Upper lobe of left lung (tissue), 4 donors: Measurements from ENCODE around the gene STAG1.

Experiments
- EP300 ChIP-seq, 4 donors: sonication (generic); formaldehyde crosslinking; IDR thresholded peaks; one replicate each; pipeline ENCODE4 v1.5.1; 2017; ENCODE audit warnings: antibody characterized with exemption in 4 of 4, control low read depth in 2 of 4
- POLR2A ChIP-seq, 4 donors: fragments of 450-650 bp; IDR thresholded peaks; one replicate each; pipeline ENCODE4 v1.5.1; 2016 to 2017; ENCODE audit warnings: antibody characterized with exemption in 4 of 4, mild to moderate bottlenecking in 2 of 4
- POLR2AphosphoS5 ChIP-seq, 2 donors: sonication (generic); formaldehyde crosslinking; IDR thresholded peaks; one replicate each; pipeline ENCODE4 v1.5.1; 2017; ENCODE audit warnings: antibody characterized with exemption in 2 of 2
- TF ChIP-seq, protein P1 (sequence below), 6 experiments: fragments of 450-650 bp in 4 of 6; fragments of 200-600 bp in 2 of 6; sonication (generic) in 2 of 6; IDR thresholded peaks; one replicate each; pipeline ENCODE4 v1.5.1; 2016 to 2019; ENCODE audit warnings: antibody characterized with exemption in 6 of 6

DNA sequence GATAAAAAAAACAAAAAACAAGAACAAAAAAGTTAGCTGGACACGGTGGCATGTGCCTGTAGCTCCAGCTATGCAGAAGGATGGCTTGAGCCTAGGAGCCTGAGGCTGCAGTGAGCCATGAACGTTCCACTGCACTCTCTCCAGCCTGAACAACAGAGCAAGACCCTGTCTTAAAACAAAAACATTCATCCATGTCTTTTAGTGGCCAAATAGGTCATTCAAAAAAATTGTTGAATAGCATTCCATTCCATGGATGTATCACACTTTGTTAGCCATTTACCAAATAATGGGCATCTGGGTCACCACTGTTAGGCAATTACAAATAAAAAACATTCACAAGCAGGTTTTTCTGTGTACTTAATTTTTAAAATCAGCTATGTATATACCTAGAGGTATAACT is 139.7 kb downstream of the STAG1 start:
- TF ChIP-seq, protein P1, sequence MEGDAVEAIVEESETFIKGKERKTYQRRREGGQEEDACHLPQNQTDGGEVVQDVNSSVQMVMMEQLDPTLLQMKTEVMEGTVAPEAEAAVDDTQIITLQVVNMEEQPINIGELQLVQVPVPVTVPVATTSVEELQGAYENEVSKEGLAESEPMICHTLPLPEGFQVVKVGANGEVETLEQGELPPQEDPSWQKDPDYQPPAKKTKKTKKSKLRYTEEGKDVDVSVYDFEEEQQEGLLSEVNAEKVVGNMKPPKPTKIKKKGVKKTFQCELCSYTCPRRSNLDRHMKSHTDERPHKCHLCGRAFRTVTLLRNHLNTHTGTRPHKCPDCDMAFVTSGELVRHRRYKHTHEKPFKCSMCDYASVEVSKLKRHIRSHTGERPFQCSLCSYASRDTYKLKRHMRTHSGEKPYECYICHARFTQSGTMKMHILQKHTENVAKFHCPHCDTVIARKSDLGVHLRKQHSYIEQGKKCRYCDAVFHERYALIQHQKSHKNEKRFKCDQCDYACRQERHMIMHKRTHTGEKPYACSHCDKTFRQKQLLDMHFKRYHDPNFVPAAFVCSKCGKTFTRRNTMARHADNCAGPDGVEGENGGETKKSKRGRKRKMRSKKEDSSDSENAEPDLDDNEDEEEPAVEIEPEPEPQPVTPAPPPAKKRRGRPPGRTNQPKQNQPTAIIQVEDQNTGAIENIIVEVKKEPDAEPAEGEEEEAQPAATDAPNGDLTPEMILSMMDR (IDR thresholded peaks at IDR 0.05): no peak
- no peak for TF ChIP-seq POLR2A (IDR thresholded peaks at IDR 0.05)
- TF ChIP-seq POLR2AphosphoS5 (IDR thresholded peaks at IDR 0.05): no peak
- TF ChIP-seq EP300 (IDR thresholded peaks at IDR 0.05): no peak
